ENCODE measurements around the gene HPCA. TPM values are rescaled to one million over a fixed set of nuclear protein-coding genes. Genes with fewer than 3 reads are reported as not detected.

Gene HPCA
- total RNA-seq, 4 donors from 2014 or later = 0.88 TPM; not detected in 3

- TF ChIP-seq CTCF (IDR thresholded peaks at IDR 0.05; ENCODE audit: low read depth) = no peak
Observed at GRCh38 chr1:32924881-32925344, 38.6 kb downstream of the HPCA start.

GRCh38 chr1:32925403-32926162, 39.3 kb downstream of the HPCA start:
- no peak for TF ChIP-seq CTCF (IDR thresholded peaks at IDR 0.05; ENCODE audit: low read depth)

- TF ChIP-seq CTCF (IDR thresholded peaks at IDR 0.05; ENCODE audit: low read depth) = no peak
Observed at GRCh38 chr1:32926562-32926961, 40.3 kb downstream of the HPCA start.

GRCh38 chr1:32927441-32927840, 41.1 kb downstream of the HPCA start:
- no peak for TF ChIP-seq CTCF (IDR thresholded peaks at IDR 0.05; ENCODE audit: low read depth)

- TF ChIP-seq CTCF (IDR thresholded peaks at IDR 0.05; ENCODE audit: low read depth) = no peak
Observed at GRCh38 chr1:32928285-32928684, 42.0 kb downstream of the HPCA start.

- TF ChIP-seq CTCF (IDR thresholded peaks at IDR 0.05; ENCODE audit: low read depth) = no peak
Observed at GRCh38 chr1:32928715-32929114, 42.4 kb downstream of the HPCA start.

- no peak for TF ChIP-seq CTCF (IDR thresholded peaks at IDR 0.05; ENCODE audit: low read depth)
Observed at GRCh38 chr1:32929366-32929765, 43.1 kb downstream of the HPCA start.

All from subcutaneous adipose tissue (tissue), 4 donors.